HCT116 (cell line): ENCODE measurements around the gene BAIAP2L2. TPM values are rescaled to one million over a fixed set of nuclear protein-coding genes. Genes with fewer than 3 reads are reported as not detected.
"Not testable (repeated sequence)": the region's sequence is repeated elsewhere in the genome, so short reads cannot be mapped to it uniquely, and the experiment has no call there.

Source experiments
- ATAC-seq: fragments of 200-7000 bp; cut with Tn5 transposase; 2 replicates; pipeline ENCODE4 v1.9.1; 2020; ENCODE audit warnings: mild to moderate bottlenecking, moderate library complexity
- BruUV-seq: library from RNA; stranded (reverse); fragments of 400-500 nt; replicated peaks from 2 replicates; lab custom pipeline; 2021; lab: Mats Ljungman, UMichigan
- CTCF ChIA-PET: fragments of 300-600 bp; sonication (Branson Sonifier 250); formaldehyde crosslinking; loops from one replicate; lab custom pipeline; 2021; ENCODE audit warnings: antibody characterized with exemption; lab: Charles Lee
- POLR2A ChIA-PET: fragments of 300-600, 350-600 bp; sonication (Branson Sonifier 250); formaldehyde crosslinking; loops from one replicate; lab custom pipeline; 2021; ENCODE audit warnings: antibody characterized with exemption; lab: Charles Lee
- RAD21 ChIA-PET, 2 experiments: fragments of 300-600 bp; sonication (Branson Sonifier 250); formaldehyde crosslinking; loops; one replicate each; lab custom pipeline; 2023; ENCODE audit warnings: low total read pairs in 2 of 2; ENCODE audit not compliant: uncharacterized antibody in 2 of 2, unreplicated experiment in 2 of 2, low non-redundant PET in 1 of 2; lab: Charles Lee
- DNase-seq: peaks from one replicate; pipeline ENCODE4 v3.0.0-alpha.2; 2010; ENCODE audit warnings: low read depth, low spot score
- H2AFZ ChIP-seq: fragments of 200-600 bp; shearing (Covaris generic), sonication (generic); 2 replicates; pipeline ENCODE4 v1.6.1; 2017; ENCODE audit warnings: low read depth, mixed run types, mixed read lengths, antibody characterized with exemption, low read length; ENCODE audit not compliant: poor library complexity, severe bottlenecking
- H3K27ac ChIP-seq: 2 replicates; pipeline ENCODE4 v1.5.1; 2012; ENCODE audit warnings: low read depth, low read length
- H3K27me3 ChIP-seq: fragments of 200-600 bp; sonication (generic); 2 replicates; pipeline ENCODE4 v1.6.1; 2016; ENCODE audit warnings: mixed run types, low read length, mixed read lengths; ENCODE audit not compliant: insufficient read depth
- H3K36me3 ChIP-seq, 2 experiments: fragments of 200-500 bp in 1 of 2; fragments of 200-600 bp in 1 of 2; sonication (Bioruptor generic) in 1 of 2; sonication (generic) in 1 of 2; 2 replicates each; pipeline versions ENCODE4 v1.5.1 to v1.6.1; 2014 to 2016; ENCODE audit warnings: low read length in 2 of 2, inconsistent platforms in 1 of 2, mixed read lengths in 1 of 2, mixed run types in 1 of 2; ENCODE audit not compliant: insufficient read depth in 2 of 2, control insufficient read depth in 1 of 2
- H3K4me1 ChIP-seq, 2 experiments: fragments of 200-600 bp in 1 of 2; sonication (generic) in 1 of 2; 2 replicates each; pipeline versions ENCODE4 v1.5.1 to v1.6.1; 2012 to 2017; ENCODE audit warnings: low read length in 2 of 2, inconsistent platforms in 1 of 2, mild to moderate bottlenecking in 1 of 2, mixed read lengths in 1 of 2, mixed run types in 1 of 2, moderate library complexity in 1 of 2; ENCODE audit not compliant: insufficient read depth in 2 of 2, control insufficient read depth in 1 of 2
- H3K4me2 ChIP-seq: fragments of 200-600 bp; sonication (generic); 2 replicates; pipeline ENCODE4 v1.6.1; 2017; ENCODE audit warnings: mixed run types, low read length, mixed read lengths
- H3K4me3 ChIP-seq, 2 experiments: fragments of 200-600 bp in 1 of 2; sonication (generic) in 1 of 2; replicated peaks in 1 of 2; 2 replicates each; pipeline ENCODE4 v1.5.1; 2011 to 2016; ENCODE audit warnings: low read length in 2 of 2, control low read depth in 1 of 2, low read depth in 1 of 2, mild to moderate bottlenecking in 1 of 2, mixed read lengths in 1 of 2, mixed run types in 1 of 2
- H3K79me2 ChIP-seq: fragments of 200-600 bp; sonication (generic); 2 replicates; pipeline ENCODE4 v1.6.1; 2017; ENCODE audit warnings: mild to moderate bottlenecking, mixed run types, low read length, moderate library complexity, mixed read lengths; ENCODE audit not compliant: insufficient read depth
- H3K9ac ChIP-seq: fragments of 200-600 bp; sonication (generic); 2 replicates; pipeline ENCODE4 v1.6.1; 2016; ENCODE audit warnings: low read length, mixed read lengths
- H3K9me2 ChIP-seq: fragments of 200-600 bp; sonication (generic), shearing (Covaris generic); 2 replicates; pipeline ENCODE4 v1.6.1; 2017; ENCODE audit warnings: mixed run types, mild to moderate bottlenecking, moderate library complexity; ENCODE audit not compliant: insufficient read depth
- H3K9me3 ChIP-seq, 2 experiments: fragments of 200-500 bp in 1 of 2; fragments of 200-600 bp in 1 of 2; sonication (Bioruptor generic) in 1 of 2; sonication (generic) in 1 of 2; 2 replicates each; pipeline ENCODE4 v1.6.1; 2014 to 2017; ENCODE audit warnings: low read length in 2 of 2, mixed read lengths in 2 of 2, inconsistent platforms in 1 of 2, low read depth in 1 of 2, mild to moderate bottlenecking in 1 of 2, mixed run types in 1 of 2, moderate library complexity in 1 of 2; ENCODE audit not compliant: control insufficient read depth in 1 of 2, insufficient read depth in 1 of 2
- H4K20me1 ChIP-seq: fragments of 200-600 bp; sonication (generic), shearing (Covaris generic); 2 replicates; pipeline ENCODE4 v1.6.1; 2017; ENCODE audit warnings: mixed run types, mild to moderate bottlenecking, moderate library complexity; ENCODE audit not compliant: insufficient read depth
- CEBPB ChIP-seq: IDR thresholded peaks from 2 replicates; pipeline ENCODE4 v1.6.1; 2012; ENCODE audit warnings: low read depth
- ELF1 ChIP-seq: IDR thresholded peaks from 2 replicates; pipeline ENCODE4 v1.6.1; 2012; ENCODE audit warnings: low read depth, borderline replicate concordance
- EZH2 ChIP-seq: fragments of 200-600 bp; sonication (generic); IDR thresholded peaks from 2 replicates; pipeline ENCODE4 v1.6.1; 2017; ENCODE audit warnings: antibody characterized with exemption, mixed run types
- EZH2phosphoT487 ChIP-seq: fragments of 200-600 bp; IDR thresholded peaks from 2 replicates; pipeline ENCODE4 v1.6.1; 2018; ENCODE audit warnings: antibody characterized with exemption, borderline replicate concordance
- FOSL1 ChIP-seq: IDR thresholded peaks from 2 replicates; pipeline ENCODE4 v1.6.1; 2012; ENCODE audit warnings: low read depth
- POLR2A ChIP-seq: IDR thresholded peaks from 2 replicates; pipeline ENCODE4 v1.7.0; 2011; ENCODE audit warnings: borderline replicate concordance; ENCODE audit not compliant: insufficient read depth, insufficient read length; ENCODE audit errors: extremely low read depth
- SIN3A ChIP-seq: IDR thresholded peaks from 2 replicates; pipeline ENCODE4 v1.6.1; 2012; ENCODE audit warnings: low read depth
- ZFX ChIP-seq: fragments of 450-650 bp; IDR thresholded peaks from 2 replicates; pipeline ENCODE4 v1.6.1; 2017
- ZNF274 ChIP-seq: fragments of 200-500 bp; sonication (Bioruptor generic); IDR thresholded peaks from 2 replicates; pipeline ENCODE4 v1.6.1; 2014; ENCODE audit warnings: mild to moderate bottlenecking, low read depth, low read length, inconsistent platforms
- intact Hi-C: fragments of 100-400 bp; cut with micrococcal nuclease; formaldehyde crosslinking; loops from 2 replicates; pipeline ENCODE4 v1.10.0; 2022
- total RNA-seq: library from RNA; stranded (reverse); gene quantifications from one replicate; pipeline ENCODE4 v1.2.1, GENCODE V29; 2021; ENCODE audit not compliant: unreplicated experiment
- TF ChIP-seq, protein P1 (sequence below): IDR thresholded peaks from 2 replicates; pipeline ENCODE4 v1.6.1; 2012; ENCODE audit warnings: low read depth
- TF ChIP-seq, protein P2 (sequence below): IDR thresholded peaks from 2 replicates; pipeline ENCODE4 v1.6.1; 2012
- TF ChIP-seq, protein P3 (sequence below): IDR thresholded peaks from 2 replicates; pipeline ENCODE4 v1.6.1; 2012
- TF ChIP-seq, protein P4 (sequence below), 3 experiments: fragments of 200-600 bp in 1 of 3; sonication (generic) in 1 of 3; IDR thresholded peaks in 2 of 3; conservative IDR thresholded peaks in 1 of 3; 2 replicates each; pipeline ENCODE4 v1.5.1; 2012 to 2017; ENCODE audit warnings: low read depth in 2 of 3, low read length in 2 of 3, antibody characterized with exemption in 1 of 3, borderline replicate concordance in 1 of 3, control low read depth in 1 of 3, mild to moderate bottlenecking in 1 of 3, mixed read lengths in 1 of 3, mixed run types in 1 of 3, moderate library complexity in 1 of 3; ENCODE audit not compliant: insufficient read depth in 1 of 3

The BAIAP2L2 gene
- total RNA-seq, 1 experiment from 2014 or later: 1.0 TPM

DNA sequence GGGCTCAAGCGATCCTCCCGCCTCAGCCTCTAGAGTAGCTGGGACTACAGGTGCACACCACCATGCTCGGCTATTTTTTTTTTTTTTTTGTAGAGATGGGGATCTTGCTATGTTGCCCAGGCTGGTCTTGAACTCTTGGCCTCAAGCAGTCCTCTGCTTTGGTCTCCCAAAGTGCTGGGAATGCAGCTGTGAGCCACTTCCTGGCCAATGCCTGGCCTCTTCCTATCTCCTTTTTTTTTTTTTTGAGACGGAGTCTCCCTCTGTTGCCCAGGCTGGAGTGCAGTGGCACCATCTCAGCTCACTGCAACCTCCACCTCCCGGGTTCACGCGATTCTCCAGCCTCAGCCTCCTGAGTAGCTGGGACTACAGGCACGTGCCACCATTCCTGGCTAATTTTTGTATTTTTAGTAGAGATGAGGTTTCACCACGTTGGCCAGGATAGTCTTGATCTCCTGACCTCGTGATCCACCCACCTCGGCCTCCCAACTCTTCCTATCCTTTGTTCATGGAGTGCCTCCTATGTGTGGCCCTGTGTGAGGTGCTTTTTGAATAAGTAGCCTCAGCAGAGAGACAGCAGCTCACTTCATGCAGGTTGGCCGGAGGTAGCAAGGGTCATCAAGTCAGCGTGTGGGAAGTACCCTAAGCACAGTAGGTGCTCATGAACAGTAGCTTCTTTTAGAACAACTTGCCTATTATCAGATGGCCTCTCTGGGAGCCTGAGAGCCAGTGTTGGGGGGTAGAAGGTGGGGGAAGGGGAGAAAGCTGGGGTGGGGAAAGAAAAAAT, 72.9 kb downstream of the BAIAP2L2 start:
- H4K20me1 ChIP-seq, H3K36me3 ChIP-seq, H3K9me3 ChIP-seq, H3K79me2 ChIP-seq, RAD21 ChIA-PET, H3K4me2 ChIP-seq, H3K27me3 ChIP-seq, BruUV-seq, H3K4me3 ChIP-seq, H3K27ac ChIP-seq, ATAC-seq, H3K9ac ChIP-seq, H2AFZ ChIP-seq, H3K9me2 ChIP-seq, intact Hi-C loops, DNase-seq, POLR2A ChIA-PET: not testable (repeated sequence)
- CTCF ChIA-PET: interaction anchor here (2.2 kb wide), 1 partner anchor 15 kb away, joined by 7 read pairs; no protein-coding TSS in a partner anchor
- H3K4me1 ChIP-seq: peaks cover 23 to 35% of the 10 kb centered on the region in 2 experiments

DNA sequence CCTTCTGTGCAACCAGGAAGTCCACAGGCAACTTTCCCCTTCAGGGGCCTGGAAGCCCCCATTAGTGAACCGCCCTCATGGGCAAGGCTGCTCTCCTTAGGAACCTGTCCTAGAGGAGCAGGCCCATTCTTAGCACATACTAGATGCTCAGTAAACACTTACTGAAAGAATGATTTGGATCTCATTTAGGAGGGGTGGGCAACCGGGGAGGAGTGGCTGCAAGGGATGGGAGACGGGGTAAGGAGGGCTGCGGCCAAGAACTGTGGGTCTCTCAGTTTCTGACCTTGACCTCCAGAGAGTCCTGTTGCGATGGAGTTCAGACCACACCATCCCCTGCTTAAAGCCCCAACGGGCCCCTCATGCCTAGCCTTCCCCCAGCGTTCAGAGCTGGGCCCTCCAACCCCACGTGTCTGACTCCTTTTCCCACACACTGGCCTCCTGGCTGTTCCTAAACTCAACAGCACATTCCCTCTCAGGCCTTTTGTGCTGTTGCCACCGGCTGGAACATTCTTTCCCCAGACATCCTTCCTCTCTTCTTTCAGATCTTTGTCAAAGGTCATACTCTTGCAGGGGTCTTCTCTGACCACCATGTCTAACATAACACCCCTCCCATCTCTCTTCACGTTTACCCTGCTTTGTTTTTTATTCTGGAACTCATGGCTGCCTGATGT, 74.0 kb downstream of the BAIAP2L2 start:
- POLR2A ChIA-PET: no interaction called here
- Histone ChIP-seq H3K79me2 (no peaks in the 10 kb centered on the region), H3K27me3 (no peaks in the 10 kb centered on the region), H4K20me1 (no peaks in the 10 kb centered on the region), H3K36me3 (no peaks in the 10 kb centered on the region), H3K4me3 (no peak overlapping the region), H3K27ac (no peak overlapping the region), H3K9me2 (no peaks in the 10 kb centered on the region), H3K9me3 (no peaks in the 10 kb centered on the region), H3K4me1 (peaks cover 23 to 36% of the 10 kb centered on the region in 2 experiments), H2AFZ (no peak overlapping the region), H3K9ac (no peak overlapping the region), H3K4me2 (no peak overlapping the region)
- no TSS peak for BruUV-seq
- DNase-seq: no peak
- no peak for ATAC-seq
- CTCF ChIA-PET: interaction anchor here (2.2 kb wide), 1 partner anchor 16 kb away, joined by 7 read pairs; no protein-coding TSS in a partner anchor
- RAD21 ChIA-PET: no interaction called here
- intact Hi-C loops: no loop called here
- no peak for TF ChIP-seq ZNF274
- TF ChIP-seq, protein P1, sequence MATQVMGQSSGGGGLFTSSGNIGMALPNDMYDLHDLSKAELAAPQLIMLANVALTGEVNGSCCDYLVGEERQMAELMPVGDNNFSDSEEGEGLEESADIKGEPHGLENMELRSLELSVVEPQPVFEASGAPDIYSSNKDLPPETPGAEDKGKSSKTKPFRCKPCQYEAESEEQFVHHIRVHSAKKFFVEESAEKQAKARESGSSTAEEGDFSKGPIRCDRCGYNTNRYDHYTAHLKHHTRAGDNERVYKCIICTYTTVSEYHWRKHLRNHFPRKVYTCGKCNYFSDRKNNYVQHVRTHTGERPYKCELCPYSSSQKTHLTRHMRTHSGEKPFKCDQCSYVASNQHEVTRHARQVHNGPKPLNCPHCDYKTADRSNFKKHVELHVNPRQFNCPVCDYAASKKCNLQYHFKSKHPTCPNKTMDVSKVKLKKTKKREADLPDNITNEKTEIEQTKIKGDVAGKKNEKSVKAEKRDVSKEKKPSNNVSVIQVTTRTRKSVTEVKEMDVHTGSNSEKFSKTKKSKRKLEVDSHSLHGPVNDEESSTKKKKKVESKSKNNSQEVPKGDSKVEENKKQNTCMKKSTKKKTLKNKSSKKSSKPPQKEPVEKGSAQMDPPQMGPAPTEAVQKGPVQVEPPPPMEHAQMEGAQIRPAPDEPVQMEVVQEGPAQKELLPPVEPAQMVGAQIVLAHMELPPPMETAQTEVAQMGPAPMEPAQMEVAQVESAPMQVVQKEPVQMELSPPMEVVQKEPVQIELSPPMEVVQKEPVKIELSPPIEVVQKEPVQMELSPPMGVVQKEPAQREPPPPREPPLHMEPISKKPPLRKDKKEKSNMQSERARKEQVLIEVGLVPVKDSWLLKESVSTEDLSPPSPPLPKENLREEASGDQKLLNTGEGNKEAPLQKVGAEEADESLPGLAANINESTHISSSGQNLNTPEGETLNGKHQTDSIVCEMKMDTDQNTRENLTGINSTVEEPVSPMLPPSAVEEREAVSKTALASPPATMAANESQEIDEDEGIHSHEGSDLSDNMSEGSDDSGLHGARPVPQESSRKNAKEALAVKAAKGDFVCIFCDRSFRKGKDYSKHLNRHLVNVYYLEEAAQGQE: no peak
- TF ChIP-seq FOSL1: no peak
- TF ChIP-seq, protein P2, sequence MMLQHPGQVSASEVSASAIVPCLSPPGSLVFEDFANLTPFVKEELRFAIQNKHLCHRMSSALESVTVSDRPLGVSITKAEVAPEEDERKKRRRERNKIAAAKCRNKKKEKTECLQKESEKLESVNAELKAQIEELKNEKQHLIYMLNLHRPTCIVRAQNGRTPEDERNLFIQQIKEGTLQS: no peak
- no peak for TF ChIP-seq SIN3A
- no peak for TF ChIP-seq POLR2A
- TF ChIP-seq CEBPB: no peak
- no peak for TF ChIP-seq ZFX
- no peak for TF ChIP-seq ELF1
- no peak for TF ChIP-seq EZH2phosphoT487
- TF ChIP-seq, protein P3, sequence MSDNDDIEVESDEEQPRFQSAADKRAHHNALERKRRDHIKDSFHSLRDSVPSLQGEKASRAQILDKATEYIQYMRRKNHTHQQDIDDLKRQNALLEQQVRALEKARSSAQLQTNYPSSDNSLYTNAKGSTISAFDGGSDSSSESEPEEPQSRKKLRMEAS: no peak
- TF ChIP-seq, protein P4, sequence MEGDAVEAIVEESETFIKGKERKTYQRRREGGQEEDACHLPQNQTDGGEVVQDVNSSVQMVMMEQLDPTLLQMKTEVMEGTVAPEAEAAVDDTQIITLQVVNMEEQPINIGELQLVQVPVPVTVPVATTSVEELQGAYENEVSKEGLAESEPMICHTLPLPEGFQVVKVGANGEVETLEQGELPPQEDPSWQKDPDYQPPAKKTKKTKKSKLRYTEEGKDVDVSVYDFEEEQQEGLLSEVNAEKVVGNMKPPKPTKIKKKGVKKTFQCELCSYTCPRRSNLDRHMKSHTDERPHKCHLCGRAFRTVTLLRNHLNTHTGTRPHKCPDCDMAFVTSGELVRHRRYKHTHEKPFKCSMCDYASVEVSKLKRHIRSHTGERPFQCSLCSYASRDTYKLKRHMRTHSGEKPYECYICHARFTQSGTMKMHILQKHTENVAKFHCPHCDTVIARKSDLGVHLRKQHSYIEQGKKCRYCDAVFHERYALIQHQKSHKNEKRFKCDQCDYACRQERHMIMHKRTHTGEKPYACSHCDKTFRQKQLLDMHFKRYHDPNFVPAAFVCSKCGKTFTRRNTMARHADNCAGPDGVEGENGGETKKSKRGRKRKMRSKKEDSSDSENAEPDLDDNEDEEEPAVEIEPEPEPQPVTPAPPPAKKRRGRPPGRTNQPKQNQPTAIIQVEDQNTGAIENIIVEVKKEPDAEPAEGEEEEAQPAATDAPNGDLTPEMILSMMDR (IDR thresholded peaks at IDR 0.05 in 2 of 3, conservative IDR thresholded peaks at IDR 0.05 in 1 of 3; ENCODE audit: borderline replicate concordance in 1 of 3, insufficient read depth in 1 of 3, low read depth in 2 of 3, low read length in 2 of 3): no peak
- no peak for TF ChIP-seq EZH2
